Activated CD4-positive, alpha-beta T cell treated with anti-CD3 and anti-CD28 coated beads for 4 hours (primary cell): ENCODE results near the gene CAMK1D.
A peak's percentile ranks its signal among the peaks of the same experiment; 100 is the strongest.

Experiments used
- DNase-seq, 2 donors: peaks; one replicate each; pipeline ENCODE4 v3.0.0-alpha.2; 2020

Gene CAMK1D

DNA sequence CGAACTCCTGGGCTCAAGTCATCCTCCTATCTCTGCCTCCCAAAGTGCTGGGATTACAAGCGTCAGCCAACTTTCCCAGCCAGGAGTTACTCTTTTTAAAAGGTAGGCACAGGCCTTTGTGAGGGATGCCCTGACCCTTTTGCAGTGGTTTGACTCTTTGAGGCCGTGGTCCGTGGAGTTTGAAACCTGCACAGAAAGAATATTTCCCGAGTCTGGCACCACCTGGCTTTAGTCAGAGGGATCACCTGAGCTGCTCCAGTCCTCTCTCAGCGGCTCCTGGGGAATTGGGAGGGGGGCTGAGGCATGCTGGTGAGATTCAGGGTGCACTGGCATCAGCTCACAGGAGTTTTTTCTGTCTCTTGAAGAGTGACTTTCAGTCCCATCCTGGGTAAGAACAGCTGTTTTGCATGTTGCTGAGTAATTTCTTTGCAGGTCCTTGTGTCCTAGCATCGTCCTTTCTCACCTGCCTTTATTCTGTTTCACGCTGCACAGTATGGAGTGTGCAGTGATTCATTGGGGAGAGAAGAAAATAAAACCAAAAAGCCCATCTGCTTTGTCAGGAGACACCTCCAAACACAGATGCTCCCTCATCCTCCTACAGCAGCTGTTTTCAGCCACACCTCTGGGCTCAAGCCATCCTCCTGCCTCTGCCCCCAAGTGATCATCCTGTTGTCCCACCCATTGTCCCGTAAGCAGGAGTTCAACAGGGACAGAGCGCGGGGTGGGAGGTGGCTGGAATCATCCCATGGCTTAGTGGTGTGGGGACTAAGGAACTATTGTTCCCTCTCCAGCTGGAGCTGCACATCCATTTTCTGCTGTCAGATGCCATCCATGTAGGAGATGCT, 284.7 kb downstream of the CAMK1D start:
- no peak for DNase-seq

DNA sequence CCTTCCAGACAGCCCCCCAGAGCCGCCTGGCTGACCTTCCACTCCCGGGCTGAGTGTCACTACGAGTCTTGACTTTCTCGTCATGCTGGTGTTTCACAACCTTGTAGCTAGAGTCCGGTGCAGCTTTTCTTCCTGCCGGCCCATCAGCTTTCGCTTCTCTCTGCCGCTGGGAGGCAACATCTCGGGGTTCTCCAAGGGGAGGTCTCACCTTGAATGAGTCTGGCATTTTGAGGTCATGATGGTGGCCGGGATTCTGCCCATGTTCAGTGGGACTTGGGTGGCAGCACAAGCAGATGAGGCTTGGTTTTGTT, 285.2 kb downstream of the CAMK1D start:
- DNase-seq, result no peak

DNA sequence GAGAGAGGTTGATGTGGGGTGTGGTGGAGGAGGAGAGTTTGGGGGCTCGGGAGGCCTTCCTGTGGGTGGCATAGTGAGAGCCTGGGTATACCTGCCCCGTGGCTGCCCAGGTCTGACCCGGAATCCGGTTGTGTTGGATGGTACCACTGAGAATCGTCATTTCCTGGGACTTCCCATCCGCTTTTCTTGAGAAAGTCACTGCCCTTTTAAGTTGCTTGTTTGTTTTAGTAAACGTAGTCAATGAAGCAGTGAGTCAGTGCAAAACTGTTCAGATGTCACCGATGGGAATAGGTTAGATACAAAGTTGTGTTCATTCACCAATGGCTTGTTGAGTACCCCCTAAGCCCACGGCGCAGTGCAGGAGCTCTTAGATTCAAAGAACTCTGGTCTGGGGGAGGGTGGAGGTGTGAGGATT, 285.8 kb downstream of the CAMK1D start:
- peak; percentile 39 to 43 for DNase-seq

DNA sequence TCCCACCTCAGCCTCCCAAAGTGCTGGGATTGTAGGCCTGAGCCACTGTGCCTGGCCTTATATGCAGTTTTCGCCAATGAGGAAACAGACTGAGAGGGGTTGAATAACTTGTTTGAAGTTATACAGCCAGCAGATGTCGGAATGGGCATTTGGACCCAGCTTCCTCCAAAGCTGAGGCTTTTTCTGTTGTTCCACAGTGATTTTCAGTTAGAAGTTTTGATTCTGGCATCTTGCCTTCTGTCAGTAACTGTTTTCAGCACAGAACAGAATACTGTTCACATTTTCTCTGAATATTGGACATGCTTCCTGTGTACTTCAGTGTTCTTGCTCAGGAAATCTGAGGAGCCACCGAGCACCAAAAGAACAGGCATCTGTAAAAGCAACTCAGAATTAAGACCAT, 287.2 kb downstream of the CAMK1D start:
- DNase-seq, result no peak

DNA sequence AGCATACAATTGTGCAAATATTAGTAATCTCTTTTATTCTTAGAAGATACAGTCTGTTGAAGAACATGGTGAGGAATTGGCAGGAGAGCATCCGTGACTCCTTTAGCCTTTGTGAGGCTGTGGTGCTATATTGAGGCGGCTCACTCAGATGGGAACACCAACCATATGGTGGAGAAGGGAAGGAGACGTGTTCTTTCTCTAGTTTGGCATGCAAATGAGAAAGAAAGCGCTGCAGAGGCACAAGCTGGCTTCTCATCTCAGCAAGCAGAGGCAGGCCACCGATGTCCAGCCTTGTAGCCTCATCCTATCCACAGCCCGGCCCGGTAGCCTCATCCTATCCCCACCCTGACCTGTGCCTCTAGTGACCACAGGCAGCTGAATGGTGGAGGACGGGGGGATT, 288.3 kb downstream of the CAMK1D start:
- no peak for DNase-seq

DNA sequence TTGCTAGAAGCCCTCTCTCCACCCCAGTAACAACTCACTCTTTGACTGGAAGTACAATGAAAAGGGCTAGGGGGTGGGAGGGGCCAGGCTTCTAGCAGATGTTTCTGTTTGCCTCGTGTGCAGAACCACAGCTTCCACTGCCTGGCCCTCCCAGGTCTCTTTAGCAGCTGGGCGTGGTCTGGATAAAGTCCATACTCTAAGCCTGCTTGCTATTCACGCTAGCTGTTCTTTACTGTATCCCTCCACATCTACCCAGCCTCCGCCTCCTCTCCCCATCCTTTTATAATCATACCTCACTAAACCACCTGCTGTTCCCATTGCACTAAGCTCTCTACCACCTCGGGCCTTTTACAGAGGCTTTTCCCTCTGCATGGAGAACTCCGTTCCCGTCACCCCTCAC, 288.8 kb downstream of the CAMK1D start:
- no peak for DNase-seq

DNA sequence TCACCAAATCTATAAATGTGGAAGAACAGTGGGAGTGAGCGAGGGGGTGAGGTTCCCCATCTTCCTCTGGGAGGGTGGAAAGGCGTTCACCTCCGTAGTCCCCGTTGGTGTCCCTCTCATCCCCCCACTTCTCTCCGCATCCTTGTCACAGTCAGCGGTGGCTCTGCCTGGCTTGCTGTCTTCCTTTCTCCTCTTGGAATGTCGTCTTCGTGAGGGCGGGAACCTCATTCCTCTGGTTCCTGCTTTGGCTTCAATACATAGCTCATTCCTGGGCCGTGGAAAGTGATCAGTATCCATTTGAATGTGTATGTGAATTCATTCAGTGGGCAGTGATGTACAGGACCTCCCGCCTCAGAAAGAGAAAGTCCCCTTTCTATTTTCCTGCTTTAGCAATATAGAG, 289.4 kb downstream of the CAMK1D start:
- DNase-seq, result no peak

DNA sequence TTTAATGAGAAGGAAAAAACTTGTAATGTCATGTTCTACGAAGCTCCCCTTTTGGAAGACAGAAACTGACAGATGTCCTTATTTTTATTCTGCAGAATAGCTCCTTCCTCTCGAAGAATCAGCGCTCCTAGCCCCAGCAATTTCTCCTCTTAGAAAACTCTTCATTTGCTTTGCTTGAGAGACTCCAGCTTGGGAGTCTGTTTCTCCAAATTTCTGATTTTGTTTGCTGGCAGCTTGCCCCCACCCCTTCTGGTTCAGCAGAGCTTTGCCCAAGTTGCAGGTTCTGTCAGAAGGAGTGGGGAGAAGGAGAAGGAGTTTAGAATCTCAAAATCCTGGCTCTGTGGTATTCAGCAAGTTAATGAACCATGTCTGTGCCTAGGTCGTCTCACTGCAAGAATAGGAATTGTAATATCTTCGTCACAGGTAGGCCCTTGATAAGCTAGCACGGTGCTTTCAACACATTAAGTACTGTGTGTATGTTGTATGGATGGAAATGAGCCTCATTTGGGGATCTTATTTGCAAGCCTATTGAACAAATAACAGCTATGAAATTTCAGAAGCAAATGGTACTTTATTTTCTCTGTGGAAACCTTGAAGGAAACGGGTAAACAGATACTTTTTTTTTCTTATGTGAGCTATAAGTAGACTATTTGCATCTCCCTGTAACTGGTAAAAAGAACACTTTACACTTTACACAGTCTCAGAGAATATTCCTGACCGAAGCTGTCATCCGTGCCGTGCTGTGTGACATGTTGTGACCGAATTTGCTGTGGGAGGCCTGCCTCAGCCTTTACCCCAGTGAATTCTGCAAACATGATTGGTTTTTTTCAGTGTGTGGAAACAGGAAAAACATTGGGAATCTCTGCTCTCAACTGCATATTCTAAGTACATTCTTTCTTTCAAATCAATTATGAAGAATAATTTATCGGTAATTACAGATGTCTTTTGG, 290.9 kb downstream of the CAMK1D start:
- no peak for DNase-seq

DNA sequence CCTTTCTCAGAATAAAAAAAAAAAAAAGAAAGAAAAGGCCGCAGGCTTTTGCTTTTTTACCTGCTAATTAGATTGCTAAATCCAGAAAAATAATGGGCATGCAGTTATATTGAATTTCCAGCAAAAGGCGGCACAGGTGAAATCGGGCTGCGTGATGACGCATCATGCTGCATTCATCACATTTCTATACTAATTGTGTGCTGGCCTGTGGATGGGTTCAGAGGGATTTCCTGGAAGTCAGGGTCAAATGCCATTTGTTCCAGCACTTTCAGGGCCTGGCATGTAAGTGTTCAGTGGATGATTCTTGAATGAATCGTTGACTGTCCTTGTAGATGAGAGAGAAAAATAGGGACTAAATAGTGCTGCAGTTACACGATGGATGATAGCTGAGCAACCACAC, 292.7 kb downstream of the CAMK1D start:
- DNase-seq, result no peak

DNA sequence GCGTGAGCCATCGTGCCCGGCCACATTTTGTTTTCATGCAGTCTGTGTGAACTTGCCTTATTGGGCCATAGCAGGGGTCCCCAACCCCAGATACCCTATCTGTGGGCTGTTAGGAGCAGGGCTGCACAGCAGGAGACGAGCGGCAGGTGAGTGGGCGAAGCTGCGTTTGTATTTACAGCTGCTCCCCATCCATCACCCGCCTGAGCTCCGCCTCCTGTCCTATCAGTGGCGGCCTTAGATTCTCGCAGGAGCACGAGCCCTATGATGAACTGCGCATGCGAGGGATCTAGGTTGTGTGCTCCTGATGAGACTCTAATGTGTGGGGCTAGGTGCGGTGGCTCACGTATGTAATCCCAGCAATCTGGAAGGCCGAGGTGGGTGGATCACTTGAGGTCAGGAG, 293.9 kb downstream of the CAMK1D start:
- DNase-seq, result no peak

DNA sequence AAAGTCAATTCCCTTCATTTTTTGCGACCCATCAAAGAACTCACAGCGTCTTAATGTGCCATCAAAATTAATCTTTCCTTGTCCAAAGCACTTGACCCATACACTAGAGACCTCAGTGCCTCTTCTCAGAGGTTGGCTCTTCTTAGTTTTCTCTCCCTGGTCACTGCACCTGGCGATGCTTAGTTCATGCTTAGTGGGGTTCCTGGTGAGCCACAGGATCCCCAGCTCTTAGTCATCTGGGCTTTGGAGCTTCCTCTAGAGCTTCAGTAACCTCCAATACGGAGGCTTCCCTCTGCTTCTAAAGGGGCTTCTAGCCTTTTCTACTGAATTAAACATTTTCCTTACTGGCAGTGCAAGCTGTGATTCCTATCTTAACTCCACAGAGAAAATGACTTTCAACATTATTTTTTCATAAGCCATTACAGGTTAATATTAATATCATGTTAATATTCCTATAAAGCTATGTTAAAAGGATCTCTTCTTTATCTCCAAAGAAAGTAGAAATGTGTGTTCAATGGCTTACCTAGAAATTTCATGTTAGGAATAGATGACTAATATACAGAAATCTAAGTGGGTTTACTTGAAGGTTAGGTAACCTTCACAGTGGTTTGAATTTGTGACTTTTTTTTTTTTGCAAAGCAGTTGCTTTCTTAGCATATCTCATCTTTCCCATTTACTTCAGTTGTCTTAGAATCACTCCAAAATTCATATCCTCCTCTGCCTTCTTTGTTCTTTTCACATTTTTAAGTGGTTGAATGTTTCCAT, 295.2 kb downstream of the CAMK1D start:
- DNase-seq, result no peak

DNA sequence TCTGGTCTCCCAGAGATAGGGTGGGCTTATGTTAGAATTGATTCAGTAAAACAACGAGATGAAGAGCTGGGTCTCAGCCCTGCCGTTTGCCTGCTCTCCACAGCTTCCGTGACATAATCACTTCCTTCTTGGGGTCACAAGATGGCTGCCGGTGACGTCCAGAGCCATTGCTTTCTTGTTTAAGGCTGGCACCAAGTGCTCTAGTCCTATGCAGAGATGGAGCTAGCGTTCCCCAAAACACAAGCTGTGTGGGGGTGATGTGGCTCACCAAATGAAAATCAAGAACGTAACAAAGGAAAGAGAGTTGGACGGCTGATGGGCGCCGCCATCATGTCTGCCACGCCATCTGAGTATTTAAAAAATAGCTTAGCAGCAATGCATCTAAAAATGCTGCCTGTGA, 296.1 kb downstream of the CAMK1D start:
- DNase-seq, result no peak

DNA sequence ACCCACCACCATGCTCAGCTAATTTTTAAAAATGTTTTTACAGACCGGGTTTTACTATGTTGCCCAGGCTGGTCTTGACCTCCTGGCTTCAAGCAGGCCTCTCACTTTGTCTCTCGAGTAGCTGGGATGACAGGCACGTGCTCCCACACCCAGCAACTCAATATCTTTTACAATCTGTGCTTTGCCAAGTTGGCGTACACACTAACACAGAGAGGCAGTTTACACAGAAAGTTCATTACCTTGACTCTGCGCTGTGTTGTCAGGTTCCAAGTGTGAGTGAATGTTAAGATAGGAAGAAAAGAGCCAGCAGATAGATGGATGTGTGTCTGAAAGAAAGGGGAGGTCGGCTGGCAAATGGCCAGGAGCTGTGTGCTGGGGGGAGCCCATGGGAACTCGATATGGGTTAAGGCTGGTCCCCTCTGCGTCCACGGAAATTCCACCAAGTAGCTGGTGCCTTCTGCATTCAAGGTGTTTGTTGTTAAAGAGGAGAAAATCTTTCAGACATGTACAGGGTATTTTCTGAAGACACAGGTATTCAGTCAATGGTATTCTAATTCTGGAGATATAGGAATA, 299.8 kb downstream of the CAMK1D start:
- DNase-seq, result no peak

DNA sequence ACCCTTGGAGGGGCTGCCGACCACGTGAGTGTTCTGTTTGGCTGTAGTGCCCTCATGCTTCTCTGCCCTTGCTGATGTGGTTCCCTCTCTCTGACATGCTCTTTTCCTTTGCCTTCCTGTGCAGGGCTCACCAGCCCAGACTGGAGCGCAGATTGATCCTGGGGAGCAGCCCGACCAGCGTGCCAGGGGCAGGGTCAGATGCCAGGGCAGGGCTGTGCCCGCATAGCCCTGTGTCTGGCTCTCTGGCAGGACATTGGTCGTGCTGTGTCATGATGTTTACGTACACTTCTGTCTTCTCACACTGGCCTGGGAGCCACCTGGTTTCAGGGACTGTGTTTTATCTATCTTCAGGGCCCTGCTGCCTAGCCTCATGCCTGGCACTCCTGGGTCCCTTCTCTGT, 300.8 kb downstream of the CAMK1D start:
- DNase-seq, result no peak

DNA sequence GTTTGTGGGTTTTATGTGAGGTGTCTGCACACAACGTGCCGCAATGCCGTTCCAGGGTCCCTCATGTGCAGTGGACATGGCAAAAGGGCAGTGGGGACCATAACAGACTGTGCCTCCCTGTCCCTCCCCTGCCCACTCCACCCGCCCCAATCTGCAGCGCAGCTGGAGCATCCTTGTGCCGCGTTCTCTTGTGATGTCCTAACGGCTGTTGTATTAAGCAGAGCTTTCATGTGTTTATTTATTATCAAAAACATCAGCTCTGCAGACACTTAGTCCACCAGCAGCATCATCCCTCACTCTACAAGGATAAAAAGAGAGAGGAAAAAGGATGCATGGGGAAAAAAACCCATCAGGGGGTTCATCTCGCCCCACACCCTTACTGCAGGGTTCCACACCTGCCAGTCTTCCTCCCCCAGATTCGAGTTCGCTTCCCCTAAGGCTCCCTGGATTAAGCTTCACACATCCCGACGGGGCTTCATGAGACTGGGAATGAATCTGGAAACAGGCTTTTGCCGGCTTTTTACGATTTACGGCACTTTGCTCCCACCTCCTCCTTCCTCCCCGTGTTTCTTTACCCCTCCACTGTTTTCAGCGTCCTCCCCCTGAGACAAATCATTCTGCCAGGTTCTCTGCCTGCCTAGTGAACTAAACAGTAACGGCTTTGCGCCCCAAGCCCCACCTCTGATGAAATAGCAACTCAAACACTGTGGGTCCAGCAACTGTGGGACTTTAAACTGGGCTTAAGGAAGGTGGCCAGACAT, 301.4 kb downstream of the CAMK1D start:
- no peak for DNase-seq

DNA sequence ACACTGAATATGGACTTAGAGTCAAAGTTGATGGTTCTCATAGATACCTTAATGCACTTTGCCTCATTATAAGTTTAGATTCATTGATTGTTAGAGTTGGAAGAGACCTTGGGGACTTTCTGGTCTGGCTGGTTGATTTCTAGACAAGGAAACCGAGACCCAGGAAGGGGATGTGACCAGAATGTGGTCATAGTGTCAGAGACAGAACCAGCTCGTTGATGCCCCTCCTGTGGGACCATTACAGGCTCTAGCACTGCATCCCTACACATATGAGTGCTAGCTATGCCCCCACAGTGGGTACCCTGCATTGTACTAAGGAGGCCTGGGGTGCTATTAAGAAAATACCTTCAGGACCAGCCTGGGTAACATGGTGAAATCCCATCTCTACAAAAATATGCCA, 306.6 kb downstream of the CAMK1D start:
- no peak for DNase-seq

DNA sequence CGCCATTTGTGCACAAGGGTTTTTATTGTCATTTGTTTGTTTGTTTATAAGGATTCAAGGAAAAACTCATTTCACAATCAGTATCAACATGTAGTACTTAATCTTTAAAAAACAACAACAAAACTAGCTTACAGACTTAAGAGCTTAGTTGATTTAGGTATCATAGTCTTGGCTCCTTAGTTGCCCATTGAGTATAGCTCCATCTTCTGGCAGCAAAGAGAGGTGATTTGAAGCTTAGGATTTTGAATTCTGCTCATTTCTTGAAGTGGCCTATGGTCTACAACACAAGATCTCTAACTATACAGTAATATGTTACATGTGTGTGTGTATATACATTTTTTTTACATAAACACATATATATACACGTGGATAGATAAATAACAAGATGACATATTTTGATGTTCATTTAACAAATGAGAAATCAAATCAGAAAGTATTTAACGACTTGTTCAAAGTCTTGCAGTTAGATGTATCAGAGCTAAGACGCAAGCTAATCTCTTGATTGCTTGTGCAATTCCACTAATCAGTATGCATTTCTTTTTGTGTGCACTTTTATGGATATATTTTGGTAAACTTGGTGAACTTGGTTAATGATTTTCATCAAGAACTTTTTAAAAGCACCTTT, 307.3 kb downstream of the CAMK1D start:
- DNase-seq, result no peak

DNA sequence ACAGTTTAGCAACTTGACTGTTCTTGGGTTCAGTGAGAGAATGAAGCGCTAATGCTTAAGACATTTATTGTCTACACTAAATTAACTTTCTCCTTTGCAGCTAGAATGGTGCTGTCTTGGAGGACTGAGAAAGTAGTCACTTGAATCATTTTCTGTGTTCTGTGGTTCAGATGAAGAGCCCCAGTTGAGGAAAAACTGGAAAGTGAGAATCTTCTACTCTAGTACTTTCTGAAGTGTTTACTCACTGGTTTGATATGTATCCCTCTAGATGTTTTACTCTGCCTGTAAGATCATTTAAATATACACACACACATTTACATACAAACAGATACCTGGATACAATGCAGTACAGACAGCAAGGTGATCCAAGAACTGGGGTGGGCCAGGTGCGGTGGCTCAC, 308.1 kb downstream of the CAMK1D start:
- no peak for DNase-seq

DNA sequence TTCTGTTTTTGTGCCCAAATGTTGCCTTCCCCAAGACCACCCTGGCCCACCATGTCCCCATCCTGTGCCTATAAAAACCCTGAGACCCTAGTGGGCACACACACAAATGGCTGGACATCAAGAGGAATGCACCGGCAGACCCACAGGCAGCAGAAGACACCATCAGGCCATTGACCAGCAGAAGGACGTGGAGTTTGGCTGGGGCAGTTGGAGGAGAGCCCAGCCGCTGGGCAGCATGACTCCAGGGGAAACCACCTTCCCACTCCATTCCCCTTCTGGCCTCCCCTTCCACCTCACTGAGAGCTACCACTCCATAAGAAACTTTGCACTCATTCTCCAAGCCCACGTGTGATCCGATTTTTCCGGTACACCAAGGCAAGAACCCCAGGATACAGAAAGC, 309.2 kb downstream of the CAMK1D start:
- no peak for DNase-seq

DNA sequence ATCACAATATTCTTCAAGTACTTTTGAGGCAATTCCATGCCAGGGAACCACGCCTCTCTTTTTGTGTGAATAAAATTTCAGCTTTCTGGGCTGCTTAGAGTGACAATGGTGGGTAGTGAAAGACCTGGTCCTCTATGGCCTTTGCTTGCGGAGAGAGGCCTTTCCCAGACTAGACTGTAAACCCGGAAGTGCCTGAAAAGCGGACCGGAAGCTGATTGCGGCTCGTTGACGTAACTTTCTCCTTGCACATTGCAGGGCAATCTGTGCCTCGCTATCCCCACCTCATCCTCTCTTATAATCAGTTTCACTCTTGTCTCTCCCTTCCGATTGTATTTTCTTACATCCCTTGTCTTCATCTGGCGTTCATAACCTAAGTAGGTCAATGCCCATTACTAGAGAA, 310.4 kb downstream of the CAMK1D start:
- no peak for DNase-seq

DNA sequence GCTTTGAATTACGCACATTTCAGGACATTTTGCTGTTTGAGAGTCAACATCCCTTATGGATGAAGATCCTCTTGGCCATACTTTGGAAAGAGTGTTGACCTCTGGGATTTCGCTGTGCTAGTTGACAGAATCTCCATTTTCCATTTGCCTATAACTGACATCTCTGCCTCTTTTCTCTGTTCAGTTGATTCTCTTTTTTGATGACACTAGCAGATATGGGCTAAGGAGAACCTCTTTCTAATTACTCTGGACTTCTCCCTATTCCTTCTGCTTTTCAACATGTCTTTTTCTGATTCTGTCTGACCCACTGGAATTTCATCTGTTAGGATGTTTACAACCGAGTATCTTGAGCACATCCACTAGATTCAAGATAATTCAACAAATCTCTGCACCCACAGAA, 311.5 kb downstream of the CAMK1D start:
- DNase-seq, result no peak

DNA sequence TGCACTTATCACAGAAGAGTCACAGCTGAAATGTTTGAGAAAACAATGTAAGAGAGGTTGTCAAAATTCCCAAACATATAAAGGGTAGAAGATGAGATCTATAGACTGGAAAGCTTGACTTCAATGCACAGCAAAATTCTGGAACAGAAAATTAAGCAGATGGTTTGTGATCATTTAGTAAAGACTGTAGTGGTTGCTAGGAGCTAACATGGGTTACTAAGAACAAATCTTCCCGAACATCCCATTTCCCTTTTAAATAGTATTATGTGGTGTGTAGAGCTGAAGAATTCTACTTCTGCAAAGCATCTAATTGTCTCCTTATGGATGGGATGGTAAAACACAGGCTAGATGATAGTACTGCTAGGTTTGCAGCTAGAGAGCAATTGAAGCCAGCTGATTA, 312.3 kb downstream of the CAMK1D start:
- DNase-seq, result no peak
